Fibroblast of skin of right quadriceps (primary cell): ENCODE data around the gene CFAP73.

Experiments
- DNase-seq: peaks from one replicate; pipeline ENCODE4 v3.0.0-alpha.2; 2013

CFAP73 gene

GRCh38 chr12:113167868-113168267, 18.3 kb downstream of the CFAP73 start:
- DNase-seq = no peak

GRCh38 chr12:113169697-113170096, 20.2 kb downstream of the CFAP73 start:
- no peak for DNase-seq

GRCh38 chr12:113170457-113170856, 20.9 kb downstream of the CFAP73 start:
- no peak for DNase-seq

- DNase-seq = no peak
Observed at GRCh38 chr12:113170926-113171325, 21.4 kb downstream of the CFAP73 start.

GRCh38 chr12:113171543-113171942, 22.0 kb downstream of the CFAP73 start:
- no peak for DNase-seq

- DNase-seq = no peak
Observed at GRCh38 chr12:113172185-113172584, 22.7 kb downstream of the CFAP73 start.

- DNase-seq = no peak
Observed at GRCh38 chr12:113173081-113173698, 23.7 kb downstream of the CFAP73 start.

GRCh38 chr12:113174461-113175384, 25.2 kb downstream of the CFAP73 start:
- peak; percentile 48 for DNase-seq

GRCh38 chr12:113179023-113179422, 29.5 kb downstream of the CFAP73 start:
- DNase-seq = no peak

- DNase-seq = no peak
Observed at GRCh38 chr12:113180333-113180732, 30.8 kb downstream of the CFAP73 start.

- no peak for DNase-seq
Observed at GRCh38 chr12:113181975-113182374, 32.5 kb downstream of the CFAP73 start.

- no peak for DNase-seq
Observed at GRCh38 chr12:113183030-113183589, 33.6 kb downstream of the CFAP73 start.

GRCh38 chr12:113184098-113184899, 34.8 kb downstream of the CFAP73 start:
- DNase-seq = no peak

- DNase-seq = peak; percentile 90
Observed at GRCh38 chr12:113184900-113185179, 35.3 kb downstream of the CFAP73 start.

- peak; percentile 74 for DNase-seq
Observed at GRCh38 chr12:113185180-113186032, 35.9 kb downstream of the CFAP73 start, which contains the start of the genes DDX54 and RITA1. TSS of gene DDX54 (minus strand) at chr12:113185478. CDS start at chr12:113185451, 27 bp downstream. TSS of gene RITA1 (plus strand) at chr12:113185721. CDS start at chr12:113186747, 1,026 bp downstream.

- no peak for DNase-seq
Observed at GRCh38 chr12:113186033-113186365, 36.5 kb downstream of the CFAP73 start.

- no peak for DNase-seq
Observed at GRCh38 chr12:113186666-113187325, 37.3 kb downstream of the CFAP73 start.

- no peak for DNase-seq
Observed at GRCh38 chr12:113189361-113189760, 39.8 kb downstream of the CFAP73 start.

GRCh38 chr12:113190761-113191160, 41.2 kb downstream of the CFAP73 start:
- DNase-seq = no peak

- DNase-seq = no peak
Observed at GRCh38 chr12:113191227-113191626, 41.7 kb downstream of the CFAP73 start.

- DNase-seq = peak; percentile 82
Observed at GRCh38 chr12:113194971-113195391, 45.5 kb downstream of the CFAP73 start.

GRCh38 chr12:113195598-113195997, 46.1 kb downstream of the CFAP73 start:
- DNase-seq = no peak
